Mesenchymal stem cell (in vitro differentiated cells and primary cell): Measurements from ENCODE around the gene RNF31. TPM values are rescaled to one million over a fixed set of nuclear protein-coding genes. Genes with fewer than 3 reads are reported as not detected.

ENCODE experiments used
- DNase-seq: peaks from one replicate; pipeline ENCODE4 v3.0.0-alpha.2; 2013
- H2AFZ ChIP-seq: one replicate; pipeline ENCODE4 v1.6.1; 2013; ENCODE audit warnings: low read depth, mild to moderate bottlenecking, control low read depth, inconsistent platforms, low read length, moderate library complexity
- H2AK5ac ChIP-seq: 2 replicates; pipeline ENCODE4 v1.6.1; 2013; ENCODE audit warnings: low read length, moderate library complexity, mild to moderate bottlenecking, inconsistent platforms; ENCODE audit not compliant: severe bottlenecking
- H2BK120ac ChIP-seq: one replicate; pipeline ENCODE4 v1.6.1; 2013; ENCODE audit warnings: low read depth, mild to moderate bottlenecking, inconsistent platforms, low read length, moderate library complexity
- H2BK12ac ChIP-seq, 2 experiments: one replicate each; pipeline ENCODE4 v1.6.1; 2013; ENCODE audit warnings: inconsistent platforms in 2 of 2, low read length in 2 of 2, mild to moderate bottlenecking in 2 of 2, moderate library complexity in 2 of 2, control low read depth in 1 of 2
- H2BK15ac ChIP-seq: one replicate; pipeline ENCODE4 v1.6.1; 2013; ENCODE audit warnings: mild to moderate bottlenecking, low read depth, inconsistent platforms; ENCODE audit not compliant: poor library complexity, severe bottlenecking
- H2BK5ac ChIP-seq: 2 replicates; pipeline ENCODE4 v1.6.1; 2013; ENCODE audit warnings: low read depth, mild to moderate bottlenecking, low read length, control low read depth, inconsistent platforms; ENCODE audit not compliant: poor library complexity, severe bottlenecking
- H3K14ac ChIP-seq, 2 experiments: one replicate each; pipeline ENCODE4 v1.6.1; 2013; ENCODE audit warnings: inconsistent platforms in 2 of 2, low read length in 2 of 2, control low read depth in 1 of 2, mild to moderate bottlenecking in 1 of 2, moderate library complexity in 1 of 2
- H3K18ac ChIP-seq, 2 experiments: one replicate each; pipeline ENCODE4 v1.6.1; 2013; ENCODE audit warnings: inconsistent platforms in 2 of 2, low read length in 2 of 2, control low read depth in 1 of 2, low read depth in 1 of 2, mild to moderate bottlenecking in 1 of 2
- H3K23ac ChIP-seq, 2 experiments: one replicate each; pipeline ENCODE4 v1.6.1; 2013; ENCODE audit warnings: inconsistent platforms in 2 of 2, low read length in 2 of 2, mild to moderate bottlenecking in 2 of 2, moderate library complexity in 2 of 2, control low read depth in 1 of 2
- H3K27ac ChIP-seq: 2 replicates; pipeline ENCODE4 v1.5.1; 2013; ENCODE audit warnings: mild to moderate bottlenecking, moderate library complexity, low read length, control low read depth, inconsistent platforms; ENCODE audit not compliant: poor library complexity, severe bottlenecking
- H3K27me3 ChIP-seq, 2 experiments: 2 replicates each; pipeline versions ENCODE4 v1.6.1 to v1.7.0; 2013; ENCODE audit warnings: low read length in 2 of 2, mild to moderate bottlenecking in 2 of 2, moderate library complexity in 2 of 2, control low read depth in 1 of 2, inconsistent platforms in 1 of 2; ENCODE audit not compliant: control insufficient read depth in 1 of 2, insufficient read depth in 1 of 2
- H3K36me3 ChIP-seq, 2 experiments: 2 replicates each; pipeline versions ENCODE4 v1.6.1 to v1.7.0; 2013; ENCODE audit warnings: low read length in 2 of 2, control low read depth in 1 of 2, inconsistent platforms in 1 of 2, low read depth in 1 of 2, mild to moderate bottlenecking in 1 of 2; ENCODE audit not compliant: insufficient read depth in 2 of 2, control insufficient read depth in 1 of 2
- H3K4ac ChIP-seq, 2 experiments: one replicate each; pipeline ENCODE4 v1.6.1; 2013; ENCODE audit warnings: inconsistent platforms in 2 of 2, low read length in 2 of 2, mild to moderate bottlenecking in 2 of 2, moderate library complexity in 2 of 2, control low read depth in 1 of 2, low read depth in 1 of 2
- H3K4me1 ChIP-seq: 2 replicates; pipeline ENCODE4 v1.6.1; 2013; ENCODE audit warnings: low read depth, low read length, control low read depth; ENCODE audit not compliant: control insufficient read depth, insufficient read depth
- H3K4me2 ChIP-seq: 2 replicates; pipeline ENCODE4 v1.6.1; 2013; ENCODE audit warnings: low read length, mild to moderate bottlenecking, inconsistent platforms; ENCODE audit not compliant: poor library complexity, severe bottlenecking
- H3K4me3 ChIP-seq, 2 experiments: 2 replicates each; pipeline versions ENCODE4 v1.5.1 to v1.7.0; 2013; ENCODE audit warnings: low read length in 2 of 2, mild to moderate bottlenecking in 2 of 2, control low read depth in 1 of 2, low read depth in 1 of 2; ENCODE audit not compliant: insufficient read depth in 1 of 2
- H3K79me1 ChIP-seq: replicated peaks from 2 replicates; pipeline ENCODE4 v1.6.1; 2013; ENCODE audit warnings: mild to moderate bottlenecking, control low read depth, low read length, inconsistent platforms; ENCODE audit not compliant: poor library complexity, severe bottlenecking
- H3K9ac ChIP-seq: 2 replicates; pipeline ENCODE4 v1.7.0; 2013; ENCODE audit warnings: mild to moderate bottlenecking, low read length, moderate library complexity
- H3K9me3 ChIP-seq: 2 replicates; pipeline ENCODE4 v1.7.0; 2013; ENCODE audit warnings: mild to moderate bottlenecking, low read length; ENCODE audit not compliant: control insufficient read depth
- H4K8ac ChIP-seq: one replicate; pipeline ENCODE4 v1.6.1; 2013; ENCODE audit warnings: inconsistent platforms, mild to moderate bottlenecking, low read length, moderate library complexity
- H4K91ac ChIP-seq: one replicate; pipeline ENCODE4 v1.6.1; 2013; ENCODE audit warnings: mild to moderate bottlenecking, low read length, inconsistent platforms
- WGBS: methylation state at CpG from one replicate; pipeline ENCODE4 v1.1.7; 2013; ENCODE audit warnings: mixed read lengths; 5-methylcytosine and 5-hydroxymethylcytosine counted together
- polyA plus RNA-seq, 2 experiments: library from polyadenylated mRNA; stranded (reverse); fragments of 200-250 nt; gene quantifications; one replicate each; pipeline ENCODE4 v1.2.3, GENCODE V29; 2013

The RNF31 gene
- 57.9 TPM for polyA plus RNA-seq (2013, experiment 1 of 2)
- polyA plus RNA-seq (2013, experiment 2 of 2), result 54.2 TPM

- peak within 1 kb of the TSS; percentile 94 for H3K9ac ChIP-seq
- H3K14ac ChIP-seq, result peak within 1 kb of the TSS in 1 of 2 experiments; percentile 91
- peak within 1 kb of the TSS; percentile 97 for H2BK15ac ChIP-seq
- peaks cover 39% of the 10 kb centered on the region for H3K79me1 ChIP-seq
- peak within 1 kb of the TSS; percentile 44 to 55 for H2BK12ac ChIP-seq
- peak within 1 kb of the TSS; percentile 81 for H3K27ac ChIP-seq
- H3K4ac ChIP-seq, result peak within 1 kb of the TSS; percentile 89 to 96
- H3K18ac ChIP-seq, result peak within 1 kb of the TSS; percentile 87 to 88
- H4K8ac ChIP-seq, result peak within 1 kb of the TSS; percentile 85
- H3K4me1 ChIP-seq, result peaks cover 18% of the 10 kb centered on the region
- H2AFZ ChIP-seq, result peak within 1 kb of the TSS; percentile 43
- H2BK5ac ChIP-seq, result no peak within 1 kb of the TSS
- peak within 1 kb of the TSS; percentile 66 for H4K91ac ChIP-seq
- WGBS, result under 1% methylated on average over 50 of the region's 57 CpGs
- peak; percentile 98 for DNase-seq
- H2BK120ac ChIP-seq, result peak within 1 kb of the TSS; percentile 67
- peak within 1 kb of the TSS; percentile 96 for H3K4me2 ChIP-seq
- no peaks in the 10 kb centered on the region for H3K27me3 ChIP-seq
- H3K23ac ChIP-seq, result peak within 1 kb of the TSS in 1 of 2 experiments; percentile 75
- peaks cover 37 to 57% of the 10 kb centered on the region in 2 experiments for H3K36me3 ChIP-seq
- H3K9me3 ChIP-seq, result no peaks in the 10 kb centered on the region
- H3K4me3 ChIP-seq, result peak within 1 kb of the TSS; percentile 92 to 96
- H2AK5ac ChIP-seq, result peak within 1 kb of the TSS; percentile 10
Observed at GRCh38 chr14:24146978-24147760, at the start of gene RNF31. RNF31 (plus strand) TSS chr14:24147498; CDS start chr14:24147699, 201 bp downstream.

DNA sequence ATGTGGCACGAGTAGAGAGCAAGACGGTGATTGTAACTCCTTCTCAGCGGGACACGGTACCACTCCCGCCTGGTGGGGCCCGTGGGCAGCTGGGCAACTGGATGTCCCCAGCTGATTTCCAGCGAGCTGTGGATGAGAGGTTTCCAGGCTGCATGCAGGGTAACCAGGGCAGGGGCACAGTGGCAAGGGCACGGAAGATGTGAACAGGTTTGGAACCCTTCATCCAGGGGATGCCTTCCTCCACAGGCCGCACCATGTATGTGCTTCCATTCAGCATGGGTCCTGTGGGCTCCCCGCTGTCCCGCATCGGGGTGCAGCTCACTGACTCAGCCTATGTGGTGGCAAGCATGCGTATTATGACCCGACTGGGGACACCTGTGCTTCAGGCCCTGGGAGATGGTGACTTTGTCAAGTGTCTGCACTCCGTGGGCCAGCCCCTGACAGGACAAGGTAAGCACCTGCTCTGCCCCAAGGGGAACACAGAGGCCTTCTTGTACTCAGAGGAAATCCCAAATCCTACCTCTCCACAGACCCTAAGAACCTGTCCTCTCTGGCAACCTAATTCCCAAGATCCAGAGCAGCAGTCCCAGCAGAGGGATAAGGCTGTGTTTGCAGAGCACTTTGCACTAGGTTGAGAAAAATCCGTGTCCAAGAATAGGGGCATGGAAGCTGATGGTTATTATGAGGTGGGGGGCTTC lies 48.9 kb upstream of the RNF31 start:
- H3K14ac ChIP-seq, result no peak overlapping the region
- no peak overlapping the region for H4K8ac ChIP-seq
- H2AFZ ChIP-seq, result no peak overlapping the region
- 95% methylated on average over 16 of the region's 16 CpGs for WGBS
- no peak overlapping the region for H3K27ac ChIP-seq
- H3K18ac ChIP-seq, result no peak overlapping the region
- no peak overlapping the region for H2BK5ac ChIP-seq
- H3K4ac ChIP-seq, result no peak overlapping the region
- no peak overlapping the region for H3K4me2 ChIP-seq
- no peak overlapping the region for H2BK15ac ChIP-seq
- H3K9me3 ChIP-seq, result no peaks in the 10 kb centered on the region
- H3K79me1 ChIP-seq, result peaks cover 11% of the 10 kb centered on the region
- no peak overlapping the region for H2AK5ac ChIP-seq
- H2BK12ac ChIP-seq, result no peak overlapping the region
- H3K36me3 ChIP-seq, result peaks cover 15 to 32% of the 10 kb centered on the region in 2 experiments
- no peaks in the 10 kb centered on the region for H3K27me3 ChIP-seq
- H3K23ac ChIP-seq, result no peak overlapping the region
- H4K91ac ChIP-seq, result no peak overlapping the region
- H3K4me1 ChIP-seq, result peaks cover 14% of the 10 kb centered on the region
- no peak overlapping the region for H2BK120ac ChIP-seq
- H3K4me3 ChIP-seq, result no peak overlapping the region
- no peak overlapping the region for H3K9ac ChIP-seq
- no peak for DNase-seq

DNA sequence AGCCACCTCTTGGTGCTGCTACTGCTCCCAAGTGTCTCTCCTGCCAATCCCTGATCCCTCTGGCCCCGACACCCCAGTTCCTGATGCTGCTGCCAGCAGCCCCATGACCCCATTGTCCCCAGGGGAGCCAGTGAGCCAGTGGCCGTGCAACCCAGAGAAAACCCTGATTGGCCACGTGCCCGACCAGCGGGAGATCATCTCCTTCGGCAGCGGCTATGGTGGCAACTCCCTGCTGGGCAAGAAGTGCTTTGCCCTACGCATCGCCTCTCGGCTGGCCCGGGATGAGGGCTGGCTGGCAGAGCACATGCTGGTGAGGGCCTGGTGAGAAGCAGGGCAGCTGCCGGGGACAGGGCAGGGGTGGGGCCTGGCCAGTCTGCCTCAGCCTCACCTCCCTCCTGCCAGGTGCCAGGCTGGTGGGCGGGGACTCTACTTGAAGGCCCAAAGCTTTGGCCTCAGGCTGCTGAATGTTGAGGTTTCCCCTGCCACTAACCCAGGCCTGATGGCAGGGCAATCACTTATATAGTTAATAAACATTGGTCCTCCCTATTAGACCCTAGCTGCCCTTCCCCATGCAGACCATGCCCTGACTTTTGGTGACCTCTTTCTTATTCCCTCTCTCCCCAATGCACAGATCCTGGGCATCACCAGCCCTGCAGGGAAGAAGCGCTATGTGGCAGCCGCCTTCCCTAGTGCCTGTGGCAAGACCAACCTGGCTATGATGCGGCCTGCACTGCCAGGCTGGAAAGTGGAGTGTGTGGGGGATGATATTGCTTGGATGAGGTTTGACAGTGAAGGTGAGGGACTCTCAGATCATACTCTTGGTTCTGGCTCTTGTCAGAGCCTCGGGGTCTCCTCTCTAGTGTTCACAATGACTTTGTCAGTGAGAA lies 48.1 kb upstream of the RNF31 start:
- H3K4me1 ChIP-seq, result peaks cover 10% of the 10 kb centered on the region
- H3K14ac ChIP-seq, result no peak overlapping the region
- H4K91ac ChIP-seq, result peak overlapping the region; percentile 1
- H2BK12ac ChIP-seq, result no peak overlapping the region
- no peak overlapping the region for H3K18ac ChIP-seq
- no peak overlapping the region for H3K4me2 ChIP-seq
- WGBS, result 97% methylated on average over 17 of the region's 17 CpGs
- no peak overlapping the region for H2BK120ac ChIP-seq
- H3K9me3 ChIP-seq, result no peaks in the 10 kb centered on the region
- H3K9ac ChIP-seq, result no peak overlapping the region
- H3K4me3 ChIP-seq, result no peak overlapping the region
- H2BK15ac ChIP-seq, result no peak overlapping the region
- no peak overlapping the region for H3K27ac ChIP-seq
- peaks cover 20 to 37% of the 10 kb centered on the region in 2 experiments for H3K36me3 ChIP-seq
- no peak for DNase-seq
- no peak overlapping the region for H4K8ac ChIP-seq
- H3K23ac ChIP-seq, result no peak overlapping the region
- peaks cover 11% of the 10 kb centered on the region for H3K79me1 ChIP-seq
- H2AK5ac ChIP-seq, result no peak overlapping the region
- H2AFZ ChIP-seq, result no peak overlapping the region
- no peak overlapping the region for H3K4ac ChIP-seq
- no peaks in the 10 kb centered on the region for H3K27me3 ChIP-seq
- H2BK5ac ChIP-seq, result no peak overlapping the region
